NCI-H1694 (cell line): ENCODE data around the gene TIMM23B.
"Not testable (repeated sequence)": the region's sequence is repeated elsewhere in the genome, so short reads cannot be mapped to it uniquely, and the experiment has no call there.

Experiments used
- DNase-seq: peaks from one replicate; lab custom pipeline; 2025; lab: John Stamatoyannopoulos, UW

Gene TIMM23B

DNA sequence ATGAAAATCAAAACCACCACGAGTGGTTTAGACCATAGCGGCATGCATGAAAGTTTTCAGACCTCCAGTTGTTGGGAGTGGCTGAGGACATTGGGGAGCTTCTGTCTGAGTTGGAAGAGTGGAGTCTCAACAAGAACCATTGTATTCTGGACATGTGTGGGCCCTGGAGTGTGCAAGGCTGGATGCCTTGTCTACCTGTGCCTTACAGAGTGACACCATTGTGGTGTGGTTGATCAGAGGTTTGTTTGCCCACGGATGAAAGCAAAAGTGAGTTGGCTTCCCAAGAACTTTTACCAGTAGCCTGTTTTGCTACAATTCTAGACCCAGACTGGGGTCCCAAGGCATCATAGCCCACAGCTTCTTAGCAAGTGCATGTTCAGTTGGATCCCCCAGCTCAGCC lies 35.9 kb downstream of the TIMM23B start:
- not testable (repeated sequence) for DNase-seq

DNA sequence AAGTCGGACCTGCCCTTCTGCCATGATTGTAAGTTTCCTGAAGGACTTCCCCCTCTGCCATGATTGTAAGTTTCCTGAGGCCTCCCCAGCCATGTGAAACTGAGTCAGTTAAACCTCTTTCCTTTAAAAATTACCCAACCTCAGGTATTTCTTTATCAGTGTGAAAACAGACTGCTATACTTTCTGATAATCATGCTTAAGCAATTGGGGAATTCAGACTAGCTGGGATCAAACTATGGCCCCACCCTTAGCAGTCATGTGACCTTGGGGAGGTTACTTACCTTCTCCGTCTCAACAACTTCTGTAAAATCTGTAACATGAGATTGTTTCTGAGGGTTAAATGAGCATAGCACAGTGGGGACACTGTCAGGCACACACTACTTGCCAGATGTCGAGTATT lies 45.4 kb downstream of the TIMM23B start:
- not testable (repeated sequence) for DNase-seq

DNA sequence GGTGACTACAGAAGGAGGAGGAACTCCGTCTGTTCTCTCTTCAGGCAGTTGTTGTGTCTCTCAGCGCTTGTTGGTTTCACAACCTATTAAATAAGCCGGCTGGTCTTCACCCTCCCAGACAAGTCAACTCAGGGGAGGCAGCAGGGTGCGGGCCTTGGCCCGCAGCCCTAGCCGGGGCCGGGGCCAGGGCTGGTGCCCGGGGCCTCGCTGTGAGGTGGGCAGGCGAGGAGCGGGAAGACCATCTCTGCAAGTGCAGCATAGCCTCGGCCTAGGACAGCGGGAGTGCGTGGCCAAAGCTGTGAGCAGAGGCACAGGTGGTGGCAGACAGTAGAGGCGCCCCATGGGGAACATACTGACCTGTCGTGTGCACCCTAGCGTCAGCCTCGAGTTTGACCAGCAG lies 46.5 kb downstream of the TIMM23B start, which contains the start of gene AGAP6:
Gene AGAP6, plus strand, starts transcription at position 31 of the 400 bp plus-strand sequence. Its CDS starts 310 bp downstream, at position 341.
- DNase-seq = not testable (repeated sequence)

DNA sequence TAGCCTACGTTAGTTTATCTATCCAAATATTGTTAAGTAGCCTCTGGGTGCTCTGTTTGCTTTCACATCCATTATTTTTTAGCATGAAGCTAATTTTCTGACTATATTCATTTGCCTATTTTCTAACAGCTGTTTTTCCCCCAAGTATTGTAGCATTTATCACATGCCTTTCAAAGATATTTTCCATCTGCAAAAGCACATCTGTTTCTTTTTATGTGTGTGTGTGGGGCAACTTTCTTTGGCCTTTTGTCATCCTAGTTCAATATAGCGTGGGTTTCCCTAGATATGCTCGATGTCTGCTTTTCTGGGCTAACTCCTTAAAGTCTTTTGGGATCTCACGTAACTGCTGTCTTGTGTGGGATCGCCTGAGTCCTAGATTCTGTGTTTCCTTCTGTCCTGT lies 53.5 kb downstream of the TIMM23B start:
- not testable (repeated sequence) for DNase-seq

DNA sequence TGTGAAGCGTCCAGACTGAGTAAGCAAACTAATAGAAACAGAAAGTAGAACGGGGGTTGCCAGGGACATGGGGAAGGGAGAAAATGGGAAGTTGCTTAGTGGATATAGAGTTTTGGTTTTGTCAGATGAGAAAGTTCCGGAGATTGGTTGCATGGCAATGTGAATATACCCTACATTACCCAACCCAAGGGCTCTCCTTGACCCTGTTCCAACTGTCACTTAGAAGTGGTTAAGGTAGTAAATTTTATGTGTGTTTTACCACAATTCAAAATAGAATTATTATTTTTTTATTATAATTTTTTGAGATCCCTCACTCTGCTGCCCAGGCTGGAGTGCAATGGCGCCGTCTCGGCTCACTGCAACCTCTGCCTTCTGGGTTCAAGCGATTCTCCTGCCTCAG lies 72.2 kb downstream of the TIMM23B start:
- DNase-seq = not testable (repeated sequence)

DNA sequence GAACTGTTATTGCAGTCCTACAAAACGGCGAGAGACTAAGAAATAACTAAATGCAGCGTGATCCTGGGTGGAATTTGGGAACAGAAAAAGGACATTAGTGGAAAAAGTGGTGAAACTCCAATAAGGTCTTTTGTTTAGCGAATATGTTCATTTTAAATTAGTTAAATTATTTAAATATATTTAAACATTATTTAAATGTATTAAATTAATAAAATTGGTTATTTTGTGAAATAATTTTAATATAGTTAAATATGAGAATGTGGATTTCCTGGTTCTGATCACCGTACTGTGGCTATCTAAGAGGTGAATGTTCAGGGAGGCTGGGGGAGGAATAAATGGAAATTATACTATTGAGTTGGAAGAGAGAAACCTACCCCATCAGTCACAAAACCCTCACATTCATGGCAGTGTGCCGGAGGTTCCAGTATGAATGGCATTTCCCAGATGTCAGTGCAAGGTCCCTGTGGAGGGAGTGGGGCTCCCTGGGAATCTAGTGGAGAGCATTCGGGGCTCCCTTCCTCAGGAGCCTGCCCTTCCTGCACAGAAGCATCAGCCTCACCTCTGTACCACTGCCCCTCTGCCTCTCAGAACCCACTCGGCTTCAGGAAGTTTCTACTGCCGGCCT lies 73.9 kb downstream of the TIMM23B start:
- DNase-seq = not testable (repeated sequence)

DNA sequence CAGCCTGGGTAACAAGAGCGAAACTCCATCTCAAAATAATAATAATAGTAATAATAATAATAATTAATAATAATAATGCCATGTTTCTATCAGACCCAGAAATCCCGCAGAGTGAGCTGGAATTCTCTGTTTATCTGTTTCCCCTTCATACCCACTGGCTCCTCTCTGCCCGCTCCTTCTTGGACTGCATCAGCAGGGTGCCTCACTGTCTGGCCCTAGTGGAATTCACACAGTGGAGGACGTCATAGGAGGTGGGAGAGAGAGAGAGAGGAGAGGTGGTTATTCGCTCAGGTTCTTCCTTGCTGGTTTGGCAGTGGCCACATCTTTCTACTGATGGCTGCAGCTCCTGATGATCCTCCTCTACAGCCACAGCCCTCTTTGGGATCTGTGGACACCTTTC lies 75.1 kb downstream of the TIMM23B start:
- DNase-seq = not testable (repeated sequence)

DNA sequence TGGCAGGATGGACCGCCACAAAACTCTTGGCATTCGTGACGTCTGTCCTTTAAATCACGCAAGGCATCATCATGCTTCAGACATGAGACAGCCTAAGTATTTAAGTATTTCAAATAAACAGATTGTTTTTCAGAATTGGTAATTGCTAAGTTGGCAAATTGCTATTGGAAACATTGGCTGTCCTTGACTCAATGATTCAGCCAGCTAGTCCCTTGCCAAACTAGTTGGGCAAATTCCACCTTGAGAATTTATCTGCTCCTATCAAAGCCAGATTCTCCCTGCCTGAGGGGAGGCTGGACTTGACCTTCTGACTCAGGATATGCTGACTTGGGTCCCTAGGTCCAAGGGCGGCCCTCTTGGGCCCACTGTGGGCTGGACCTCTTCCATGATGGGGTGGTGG lies 75.8 kb downstream of the TIMM23B start:
- not testable (repeated sequence) for DNase-seq

DNA sequence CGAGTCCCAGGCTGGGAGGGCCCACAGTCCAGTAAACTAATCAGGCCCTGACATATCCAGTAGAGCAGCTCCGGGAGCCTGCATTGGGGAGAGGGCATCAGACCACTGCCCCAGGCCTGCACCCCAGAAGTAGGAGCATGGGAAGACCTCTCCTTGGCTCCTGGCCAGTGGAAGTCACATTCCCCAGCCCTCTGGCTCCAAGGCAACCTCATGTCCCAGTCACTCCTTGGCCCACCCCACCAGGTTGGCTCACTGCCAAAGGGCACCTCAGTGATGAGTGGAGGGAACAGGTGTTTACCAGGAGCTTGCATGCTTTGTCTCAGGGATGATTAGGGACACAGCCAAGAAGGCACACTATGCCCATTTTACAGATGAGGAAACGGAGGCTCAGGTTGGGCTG lies 77.4 kb downstream of the TIMM23B start:
- not testable (repeated sequence) for DNase-seq

DNA sequence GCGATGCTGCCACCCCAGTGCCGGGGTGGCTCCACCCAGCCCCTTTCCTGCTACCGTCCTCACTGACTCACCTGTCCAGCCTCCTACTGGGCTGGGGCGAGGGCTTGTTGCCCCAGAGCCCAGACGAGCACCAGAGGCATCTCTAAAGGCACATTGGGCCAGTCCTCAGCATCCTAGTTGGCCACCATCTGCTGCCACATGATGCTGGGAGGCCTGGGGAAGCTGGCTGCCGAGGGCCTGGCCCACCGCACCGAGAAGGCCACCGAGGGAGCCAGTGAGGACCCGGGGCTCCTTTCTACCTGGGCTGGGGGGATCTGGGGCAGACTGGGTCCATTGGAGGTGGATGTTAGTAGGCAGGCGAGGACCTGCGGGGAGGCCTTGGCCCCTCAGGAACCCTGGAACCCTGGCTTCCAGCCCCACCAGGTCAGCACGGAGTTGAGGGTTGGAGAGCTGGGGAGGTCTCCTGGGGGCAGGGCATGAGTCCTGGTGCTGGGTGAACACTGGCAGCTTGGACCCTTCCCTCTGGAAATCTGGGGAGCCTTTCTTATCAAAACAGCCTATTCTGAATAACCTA lies 78.7 kb downstream of the TIMM23B start:
- not testable (repeated sequence) for DNase-seq

DNA sequence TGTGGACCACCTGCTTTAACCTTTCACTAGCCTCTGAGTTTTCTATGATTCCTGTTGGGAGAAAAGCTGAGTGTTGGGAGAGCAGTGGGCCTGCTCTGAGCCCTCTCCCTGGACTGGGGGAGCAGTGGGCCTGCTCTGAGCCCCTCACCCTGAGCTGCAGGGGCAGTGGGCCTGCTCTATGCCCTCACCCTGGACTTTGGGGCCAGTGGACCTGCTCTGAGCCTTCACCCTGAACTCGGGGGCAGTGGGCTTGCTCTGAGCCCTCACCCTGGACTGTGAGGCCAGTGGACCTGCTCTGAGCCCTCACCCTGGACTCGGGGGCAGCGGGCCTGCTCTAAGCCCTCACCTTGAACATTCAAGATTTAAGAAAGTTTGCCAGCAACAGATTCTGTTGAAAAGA lies 79.8 kb downstream of the TIMM23B start:
- DNase-seq = no peak
